GM19467 (cell line): ENCODE results near the gene NRIP1.
"Not testable (repeated sequence)": the region's sequence is repeated elsewhere in the genome, so short reads cannot be mapped to it uniquely, and the experiment has no call there.

ENCODE experiments used
- ATAC-seq: cut with Tn5 transposase; IDR thresholded peaks from one replicate; pipeline ENCODE4 v1.9.1; 2021; ENCODE audit warnings: mild to moderate bottlenecking, moderate library complexity; ENCODE audit not compliant: unreplicated experiment

NRIP1 gene

GRCh38 chr21:15045017-15045416 is 19.8 kb downstream of the NRIP1 start:
- no peak for ATAC-seq

GRCh38 chr21:15042531-15042930 is 22.3 kb downstream of the NRIP1 start:
- no peak for ATAC-seq

GRCh38 chr21:15039607-15040299 is 25.0 kb downstream of the NRIP1 start:
- no peak for ATAC-seq

- no peak for ATAC-seq
These were observed 26.9 kb downstream of the NRIP1 start for GRCh38 chr21:15037900-15038293.

- ATAC-seq: no peak
These were observed 27.5 kb downstream of the NRIP1 start for GRCh38 chr21:15037095-15037899.

GRCh38 chr21:15036189-15036588 is 28.6 kb downstream of the NRIP1 start:
- no peak for ATAC-seq

GRCh38 chr21:15034126-15034853 is 30.5 kb downstream of the NRIP1 start:
- no peak for ATAC-seq

GRCh38 chr21:15031790-15032357 is 32.9 kb downstream of the NRIP1 start:
- ATAC-seq: no peak

GRCh38 chr21:15031362-15031761 is 33.4 kb downstream of the NRIP1 start:
- ATAC-seq: not testable (repeated sequence)

GRCh38 chr21:15030861-15031260 is 33.9 kb downstream of the NRIP1 start:
- ATAC-seq: not testable (repeated sequence)

GRCh38 chr21:15029077-15029476 is 35.7 kb downstream of the NRIP1 start:
- no peak for ATAC-seq

- ATAC-seq: no peak
These were observed 36.6 kb downstream of the NRIP1 start for GRCh38 chr21:15028186-15028585.

GRCh38 chr21:15027056-15027455 is 37.7 kb downstream of the NRIP1 start:
- no peak for ATAC-seq

GRCh38 chr21:15026370-15026769 is 38.4 kb downstream of the NRIP1 start:
- no peak for ATAC-seq

GRCh38 chr21:15023776-15024175 is 41.0 kb downstream of the NRIP1 start:
- no peak for ATAC-seq

- ATAC-seq: no peak
These were observed 42.1 kb downstream of the NRIP1 start for GRCh38 chr21:15022608-15023261.

- ATAC-seq: no peak
These were observed 44.0 kb downstream of the NRIP1 start for GRCh38 chr21:15020797-15021196.

- no peak for ATAC-seq
These were observed 46.4 kb downstream of the NRIP1 start for GRCh38 chr21:15018382-15018781.

- no peak for ATAC-seq
These were observed 49.0 kb downstream of the NRIP1 start for GRCh38 chr21:15015622-15016471.

GRCh38 chr21:15014221-15014620 is 50.6 kb downstream of the NRIP1 start:
- ATAC-seq: no peak
